Prostate gland (tissue), 2 donors: ENCODE data around the gene OR51B4. TPM values are rescaled to one million over a fixed set of nuclear protein-coding genes. Genes with fewer than 3 reads are reported as not detected.
"Not testable (repeated sequence)": the region's sequence is repeated elsewhere in the genome, so short reads cannot be mapped to it uniquely, and the experiment has no call there.

ENCODE experiments used
- DNase-seq: peaks from one replicate; pipeline ENCODE4 v3.0.0-alpha.2; 2019; ENCODE audit warnings: low spot score
- H3K27ac ChIP-seq, 2 donors: fragments of 200-600 bp; sonication (generic); 2 replicates each; pipeline ENCODE4 v1.5.1; 2017 to 2019
- H3K27me3 ChIP-seq: fragments of 200-600 bp; sonication (generic); replicated peaks from 2 replicates; pipeline ENCODE4 v1.5.1; 2019; ENCODE audit not compliant: insufficient read depth
- H3K36me3 ChIP-seq, 2 donors: fragments of 200-600 bp; sonication (generic); 1 replicate in 1 of 2; 2 replicates in 1 of 2; pipeline versions ENCODE4 v1.5.1 to v1.8.1; 2017 to 2019
- H3K4me1 ChIP-seq: fragments of 200-600 bp; sonication (generic); replicated peaks from 2 replicates; pipeline ENCODE4 v1.5.1; 2019
- H3K4me3 ChIP-seq, 2 donors: fragments of 200-600 bp; sonication (generic); 2 replicates each; pipeline ENCODE4 v1.5.1; 2017 to 2019
- H3K9me3 ChIP-seq: fragments of 200-600 bp; sonication (generic); 2 replicates; pipeline ENCODE4 v1.5.1; 2017
- CTCF ChIP-seq, 4 experiments: fragments of 200-600 bp in 2 of 4; fragments of 450-650 bp in 2 of 4; sonication (generic) in 2 of 4; IDR thresholded peaks; 1 replicate in 3 of 4; 2 replicates in 1 of 4; pipeline ENCODE4 v1.5.1; 2016 to 2019; ENCODE audit warnings: antibody characterized with exemption in 4 of 4, mild to moderate bottlenecking in 2 of 4, moderate library complexity in 2 of 4
- POLR2A ChIP-seq: fragments of 450-650 bp; IDR thresholded peaks from one replicate; pipeline ENCODE4 v1.6.1; 2016; ENCODE audit warnings: antibody characterized with exemption, mild to moderate bottlenecking
- POLR2AphosphoS5 ChIP-seq: sonication (generic); formaldehyde crosslinking; IDR thresholded peaks from one replicate; pipeline ENCODE4 v1.6.1; 2017; ENCODE audit warnings: antibody characterized with exemption
- WGBS: methylation state at CpG from one replicate; pipeline ENCODE4 v1.1.5; 2018; 5-methylcytosine and 5-hydroxymethylcytosine counted together
- intact Hi-C: fragments of 100-400 bp; cut with DNase I; formaldehyde crosslinking; loops from one replicate; pipeline ENCODE4 v1.14.2; 2022
- total RNA-seq, 2 donors: library from RNA; depleted of rRNA; stranded (reverse); fragments of >200 nt; gene quantifications; one replicate each; pipeline ENCODE4 v1.1.0, GENCODE V29; 2016

The OR51B4 gene
- total RNA-seq, 2 donors from 2014 or later = not detected

GRCh38 chr11:5324197-5324596 lies 22.5 kb upstream of the OR51B4 start, which contains the start of gene OR51B2:
Gene OR51B2 (minus strand): TSS chr11:5324297. CDS start chr11:5324297, 0 bp downstream.
- WGBS = 79% methylated on average over 3 of the region's 3 CpGs
- intact Hi-C loops = no loop called here

GRCh38 chr11:5317292-5317691 lies 15.5 kb upstream of the OR51B4 start:
- DNase-seq = no peak
- Histone ChIP-seq H3K4me1 (no peaks in the 10 kb centered on the region), H3K27me3 (no peaks in the 10 kb centered on the region), H3K27ac (no peak overlapping the region), H3K4me3 (no peak overlapping the region), H3K9me3 (no peaks in the 10 kb centered on the region), H3K36me3 (no peaks in the 10 kb centered on the region)
- intact Hi-C loops = no loop called here
- TF ChIP-seq POLR2AphosphoS5 = no peak
- TF ChIP-seq CTCF (IDR thresholded peaks at IDR 0.05) = no peak
- no peak for TF ChIP-seq POLR2A
- 47% methylated on average over 5 of the region's 5 CpGs for WGBS

More at GRCh38 chr11:5324197-5324596, 22.5 kb upstream of the OR51B4 start, which contains the start of gene OR51B2:
- Histone ChIP-seq H3K36me3 (no peaks in the 10 kb centered on the region), H3K4me1 (no peaks in the 10 kb centered on the region), H3K27ac (no peak within 1 kb of the TSS), H3K27me3 (no peaks in the 10 kb centered on the region), H3K9me3 (no peaks in the 10 kb centered on the region), H3K4me3 (no peak within 1 kb of the TSS)
- TF ChIP-seq POLR2AphosphoS5 (no peak), CTCF (IDR thresholded peaks at IDR 0.05) (no peak), POLR2A (no peak)
- no peak for DNase-seq

DNA sequence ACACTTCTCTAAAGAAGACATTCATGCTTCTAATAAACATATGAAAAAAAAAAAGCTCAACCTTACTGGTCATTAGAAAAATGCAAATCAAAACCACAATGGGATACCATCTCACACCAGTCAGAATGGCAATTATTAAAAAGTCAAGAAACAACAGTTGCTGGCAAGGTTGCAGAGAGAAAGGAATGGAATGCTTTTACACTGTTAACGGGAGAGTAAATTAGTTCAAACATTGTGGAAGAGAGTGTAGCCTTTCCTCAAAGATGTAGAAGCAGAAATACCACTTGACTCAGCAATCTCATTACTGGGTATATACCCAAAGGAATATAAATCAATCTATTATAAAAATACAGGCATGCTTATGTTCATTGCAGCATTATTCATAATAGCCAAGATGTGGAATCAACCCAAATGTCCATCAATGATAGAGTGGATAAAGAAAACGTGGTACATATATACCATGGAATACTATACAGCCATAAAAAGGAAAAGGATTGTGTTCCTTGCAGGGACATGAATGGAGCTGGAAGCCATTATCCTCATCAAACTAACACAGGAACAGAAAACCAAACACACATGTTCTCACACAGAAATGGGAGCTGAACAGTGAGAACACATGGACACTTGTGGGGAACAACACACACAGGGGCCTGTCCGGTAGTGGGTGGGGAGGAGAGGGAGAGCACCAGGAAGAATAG lies 11.7 kb upstream of the OR51B4 start:
- H3K9me3 ChIP-seq, H3K4me3 ChIP-seq, H3K4me1 ChIP-seq, intact Hi-C loops, H3K36me3 ChIP-seq, H3K27me3 ChIP-seq, H3K27ac ChIP-seq, DNase-seq: not testable (repeated sequence)
- 74% methylated on average over 3 of the region's 3 CpGs for WGBS

DNA sequence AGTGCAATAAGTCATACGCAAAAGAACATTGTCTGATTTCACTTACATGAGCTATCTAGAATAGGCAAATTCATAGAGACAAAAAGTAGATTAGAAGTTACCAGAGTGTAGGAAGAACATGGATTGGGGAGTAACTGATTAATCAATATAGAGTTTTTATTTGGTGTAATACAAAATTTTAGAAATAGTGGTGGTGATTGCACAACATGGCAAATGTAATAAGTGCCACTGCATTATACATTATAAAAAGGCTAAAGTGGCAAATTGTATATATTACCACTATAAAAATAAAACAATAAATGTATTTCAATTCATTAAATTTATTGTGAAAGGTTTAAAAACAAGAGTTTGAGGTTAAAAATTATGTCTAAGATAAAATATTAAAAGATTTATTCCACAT lies 8.7 kb upstream of the OR51B4 start:
- WGBS = 100% methylated on average over 1 of the region's 1 CpG
- Histone ChIP-seq H3K4me1 (no peaks in the 10 kb centered on the region), H3K9me3 (no peaks in the 10 kb centered on the region), H3K4me3 (no peak overlapping the region), H3K27ac (no peak overlapping the region), H3K36me3 (no peaks in the 10 kb centered on the region), H3K27me3 (no peaks in the 10 kb centered on the region)
- no peak for DNase-seq
- no peak for TF ChIP-seq CTCF (IDR thresholded peaks at IDR 0.05)
- no peak for TF ChIP-seq POLR2A
- no peak for TF ChIP-seq POLR2AphosphoS5
- intact Hi-C loops = no loop called here

DNA sequence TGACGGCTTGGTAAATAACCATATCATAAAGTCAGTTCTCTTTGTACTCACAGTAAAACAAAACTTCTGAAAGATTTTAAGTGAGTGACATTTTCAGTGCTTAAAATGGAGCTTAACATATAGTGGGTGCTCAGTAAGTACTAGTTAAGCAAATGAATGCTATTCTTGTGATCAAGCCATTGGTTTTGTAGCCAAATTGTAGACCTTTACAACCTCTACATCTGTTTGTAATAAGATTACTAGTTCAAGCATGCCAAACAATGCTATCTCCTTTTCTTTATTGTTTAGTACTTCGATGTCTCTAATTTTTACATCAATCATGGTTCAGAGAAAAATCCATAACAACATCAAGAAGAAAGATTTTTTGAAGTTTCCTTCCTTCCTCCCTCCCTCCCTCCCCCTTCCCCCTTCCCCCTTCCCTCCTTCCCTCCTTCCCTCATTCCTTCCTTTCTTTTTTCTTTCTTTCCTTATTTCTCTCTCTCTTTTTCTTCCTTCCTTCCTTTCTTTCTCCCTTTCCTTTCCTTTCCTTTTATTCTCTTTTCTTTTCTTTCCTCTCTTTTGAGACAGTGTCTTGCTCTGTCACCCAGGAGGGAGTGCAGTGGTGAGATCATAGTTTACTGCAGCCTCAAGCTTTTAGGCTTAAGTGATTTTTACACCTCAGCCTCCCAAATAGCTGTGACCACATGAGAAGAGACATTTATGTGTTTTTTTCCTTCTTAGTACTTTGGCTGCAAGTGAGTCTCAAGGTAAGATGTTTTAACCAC lies 5.7 kb upstream of the OR51B4 start:
- DNase-seq = no peak
- TF ChIP-seq POLR2AphosphoS5 (no peak), POLR2A (no peak), CTCF (IDR thresholded peaks at IDR 0.05) (no peak)
- H3K9me3 ChIP-seq = no peaks in the 10 kb centered on the region
- 39% methylated on average over 2 of the region's 2 CpGs for WGBS
- H3K4me3 ChIP-seq = no peak overlapping the region
- intact Hi-C loops = no loop called here
- no peaks in the 10 kb centered on the region for H3K4me1 ChIP-seq
- no peaks in the 10 kb centered on the region for H3K36me3 ChIP-seq
- no peaks in the 10 kb centered on the region for H3K27me3 ChIP-seq
- no peak overlapping the region for H3K27ac ChIP-seq
